K562 (cell line): ENCODE data around the gene CHRNB1. TPM values are rescaled to one million over a fixed set of nuclear protein-coding genes. Genes with fewer than 3 reads are reported as not detected.

ENCODE experiments used
- CBFA2T3 ChIP-seq: fragments of 450-650 bp; IDR thresholded peaks from 2 replicates; pipeline ENCODE4 v1.6.1; 2017
- DNMT1 ChIP-seq: fragments of 450-650 bp; IDR thresholded peaks from 2 replicates; pipeline ENCODE4 v1.6.1; 2016; ENCODE audit warnings: antibody characterized with exemption, mild to moderate bottlenecking
- ELF2 ChIP-seq: fragments of 250-450 bp; sonication (Bioruptor Pico); IDR thresholded peaks from 2 replicates; pipeline ENCODE4 v1.5.0; 2021; ENCODE audit warnings: mild to moderate bottlenecking
- EP400 ChIP-seq: fragments of 450-650 bp; IDR thresholded peaks from 2 replicates; pipeline ENCODE4 v1.6.1; 2017; ENCODE audit warnings: antibody characterized with exemption, mild to moderate bottlenecking, moderate library complexity
- ESRRA ChIP-seq: fragments of 450-650 bp; IDR thresholded peaks from 2 replicates; pipeline ENCODE4 v1.6.1; 2014; ENCODE audit warnings: low read depth, mild to moderate bottlenecking, moderate library complexity, borderline replicate concordance
- FOXJ2 ChIP-seq: fragments of 200-800 bp; sonication (Bioruptor generic); IDR thresholded peaks from 2 replicates; pipeline ENCODE4 v1.6.1; 2016; ENCODE audit warnings: missing genetic modification characterization, missing compliant biosample characterization
- GTF2A2 ChIP-seq: IDR thresholded peaks from 2 replicates; pipeline ENCODE4 v1.6.1; 2016; ENCODE audit warnings: mild to moderate bottlenecking, missing genetic modification characterization, missing compliant biosample characterization
- HMGN3 ChIP-seq: IDR thresholded peaks from 2 replicates; pipeline ENCODE4 v1.6.1; 2011; ENCODE audit warnings: borderline replicate concordance, low read depth, mild to moderate bottlenecking, mixed read lengths, low read length; ENCODE audit not compliant: insufficient read length; ENCODE audit errors: extremely low read depth
- KAT7 ChIP-seq: sonication (generic); formaldehyde crosslinking; IDR thresholded peaks from 2 replicates; pipeline ENCODE4 v1.8.0; 2022; ENCODE audit warnings: missing genetic modification reagents, mild to moderate bottlenecking, borderline replicate concordance
- KHSRP ChIP-seq: fragments of 450-650 bp; IDR thresholded peaks from 2 replicates; pipeline ENCODE4 v1.6.1; 2017
- KLF10 ChIP-seq: fragments of 250-450 bp; sonication (Bioruptor Pico); IDR thresholded peaks from 2 replicates; pipeline ENCODE4 v1.6.1; 2021; ENCODE audit warnings: matching md5 sums
- NELFE ChIP-seq: IDR thresholded peaks from 2 replicates; pipeline ENCODE4 v1.6.1; 2011; ENCODE audit warnings: mild to moderate bottlenecking; ENCODE audit not compliant: insufficient read depth, insufficient read length
- RFX1 ChIP-seq: fragments of 450-650 bp; IDR thresholded peaks from 2 replicates; pipeline ENCODE4 v1.6.1; 2016; ENCODE audit warnings: mild to moderate bottlenecking, moderate library complexity
- RFX5 ChIP-seq: IDR thresholded peaks from 2 replicates; pipeline ENCODE4 v1.6.1; 2011; ENCODE audit warnings: low read depth, mild to moderate bottlenecking, improper control_type of control experiment, low read length
- SMARCA5 ChIP-seq: fragments of 450-650 bp; IDR thresholded peaks from 2 replicates; pipeline ENCODE4 v1.6.1; 2016
- TEAD2 ChIP-seq: fragments of 450-650 bp; IDR thresholded peaks from 2 replicates; pipeline ENCODE4 v1.6.1; 2016; ENCODE audit warnings: missing genetic modification characterization, control low read depth, missing compliant biosample characterization
- ZNF23 ChIP-seq: fragments of 250-450 bp; sonication (Bioruptor Pico); IDR thresholded peaks from 2 replicates; pipeline ENCODE4 v1.4.0; 2020; ENCODE audit warnings: mild to moderate bottlenecking
- ZNF24 ChIP-seq: fragments of 450-650 bp; IDR thresholded peaks from 2 replicates; pipeline ENCODE4 v1.6.1; 2016
- ZNF445 ChIP-seq: fragments of 250-450 bp; sonication (Bioruptor Pico); IDR thresholded peaks from 2 replicates; pipeline ENCODE4 v1.4.0; 2020; ENCODE audit warnings: low read depth, mild to moderate bottlenecking, moderate library complexity
- polyA plus RNA-seq, 8 experiments: library from polyadenylated mRNA; depleted of rRNA in 4 of 8; stranded (reverse) in 5 of 8; unstranded in 3 of 8; fragments of >200 nt; fragmentation: Nextera tagmentation in 2 of 8; fragmentation: Illumina TruSeq in 1 of 8; extraction: Ambion mirVana in 2 of 8; extraction: Trizol in 1 of 8; gene quantifications; 2 replicates each; pipeline versions ENCODE4 v1.2.1 to v1.2.3, GENCODE V29; 2011 to 2014; ENCODE audit warnings: inconsistent platforms in 1 of 8, missing spikeins in 1 of 8
- total RNA-seq, 7 experiments: library from RNA; depleted of rRNA in 6 of 7; stranded (reverse); fragments of >200 nt in 6 of 7; fragmentation: Illumina TruSeq in 2 of 7; extraction: Trizol in 2 of 7; gene quantifications; 2 replicates each; pipeline versions ENCODE4 v1.2.1 to v1.2.3, GENCODE V29; 2011 to 2021; ENCODE audit warnings: low replicate concordance in 1 of 7
- TF ChIP-seq, protein P1 (sequence below): fragments of 450-650 bp; formaldehyde crosslinking; IDR thresholded peaks from 2 replicates; pipeline ENCODE4 v1.4.0; 2020; ENCODE audit warnings: mild to moderate bottlenecking, moderate library complexity
- TF ChIP-seq, protein P2 (sequence below): sonication (generic); formaldehyde crosslinking; IDR thresholded peaks from 2 replicates; pipeline ENCODE4 v1.8.1; 2022; ENCODE audit warnings: missing genetic modification reagents
- TF ChIP-seq, protein P3 (sequence below): sonication (generic); formaldehyde crosslinking; IDR thresholded peaks from 2 replicates; pipeline ENCODE4 v1.8.0; 2022; ENCODE audit warnings: missing genetic modification reagents, mild to moderate bottlenecking, borderline replicate concordance
- TF ChIP-seq, protein P4 (sequence below): fragments of 250-450 bp; sonication (Bioruptor Pico); IDR thresholded peaks from 2 replicates; pipeline ENCODE4 v1.9.0; 2021; ENCODE audit warnings: mild to moderate bottlenecking
- TF ChIP-seq, protein P5 (sequence below): sonication (generic); formaldehyde crosslinking; IDR thresholded peaks from 2 replicates; pipeline ENCODE4 v1.8.1; 2022; ENCODE audit warnings: missing genetic modification reagents
- TF ChIP-seq, protein P6 (sequence below): fragments of 250-450 bp; sonication (Bioruptor Pico); IDR thresholded peaks from 2 replicates; pipeline ENCODE4 v1.8.0; 2022; ENCODE audit warnings: moderate library complexity, mild to moderate bottlenecking, inconsistent platforms

Gene CHRNB1
- total and polyA plus RNA-seq, 9 of the 15 experiments (the other 6 are each of a cell fraction or from before 2014, with no cell fraction given), result 4.7 to 12.3 (median 6.8) TPM

DNA sequence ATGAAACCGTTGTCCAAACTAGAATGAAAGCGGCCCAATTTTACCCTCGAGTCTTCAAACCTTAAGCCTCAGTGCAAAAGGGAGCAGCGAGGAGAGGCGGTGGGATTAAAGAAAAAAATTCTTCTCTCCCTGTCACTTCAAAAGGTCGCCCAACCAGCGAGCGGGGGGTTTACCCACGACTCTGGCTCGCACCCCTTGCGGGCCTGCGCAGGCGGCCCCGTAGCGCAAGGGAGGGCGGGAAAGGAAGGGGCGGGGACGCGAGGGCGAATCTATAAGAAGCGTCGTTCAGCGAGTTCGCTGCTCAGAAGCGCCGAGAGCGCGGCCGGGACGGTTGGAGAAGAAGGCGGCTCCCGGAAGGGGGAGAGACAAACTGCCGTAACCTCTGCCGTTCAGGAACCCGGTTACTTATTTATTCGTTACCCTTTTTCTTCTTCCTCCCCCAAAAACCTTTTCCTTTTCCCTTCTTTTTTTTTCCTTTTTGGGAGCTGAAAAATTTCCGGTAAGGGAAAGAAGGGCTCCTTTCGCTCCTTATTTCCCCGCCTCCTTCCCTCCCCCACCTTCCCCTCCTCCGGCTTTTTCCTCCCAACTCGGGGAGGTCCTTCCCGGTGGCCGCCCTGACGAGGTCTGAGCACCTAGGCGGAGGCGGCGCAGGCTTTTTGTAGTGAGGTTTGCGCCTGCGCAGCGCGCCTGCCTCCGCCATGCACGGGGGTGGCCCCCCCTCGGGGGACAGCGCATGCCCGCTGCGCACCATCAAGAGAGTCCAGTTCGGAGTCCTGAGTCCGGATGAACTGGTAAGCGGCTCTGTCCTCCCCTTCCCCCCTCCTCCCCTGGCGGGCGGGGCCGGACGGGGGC is 39.4 kb downstream of the CHRNB1 start, which contains the start of gene POLR2A (continued):
- TF ChIP-seq, protein P1, sequence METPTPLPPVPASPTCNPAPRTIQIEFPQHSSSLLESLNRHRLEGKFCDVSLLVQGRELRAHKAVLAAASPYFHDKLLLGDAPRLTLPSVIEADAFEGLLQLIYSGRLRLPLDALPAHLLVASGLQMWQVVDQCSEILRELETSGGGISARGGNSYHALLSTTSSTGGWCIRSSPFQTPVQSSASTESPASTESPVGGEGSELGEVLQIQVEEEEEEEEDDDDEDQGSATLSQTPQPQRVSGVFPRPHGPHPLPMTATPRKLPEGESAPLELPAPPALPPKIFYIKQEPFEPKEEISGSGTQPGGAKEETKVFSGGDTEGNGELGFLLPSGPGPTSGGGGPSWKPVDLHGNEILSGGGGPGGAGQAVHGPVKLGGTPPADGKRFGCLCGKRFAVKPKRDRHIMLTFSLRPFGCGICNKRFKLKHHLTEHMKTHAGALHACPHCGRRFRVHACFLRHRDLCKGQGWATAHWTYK (CRISPR knock-in tag), result peak; percentile 44; the same call in 1 of the 2 replicates
- no peak for TF ChIP-seq KAT7 (CRISPR knock-in tag)
- no peak for TF ChIP-seq RFX5
- no peak for TF ChIP-seq RFX1
- TF ChIP-seq EP400, result peak; percentile 49; the same call in 1 of the 2 replicates
- TF ChIP-seq HMGN3, result peak; percentile 82
- no peak for TF ChIP-seq KLF10 (CRISPR knock-in tag)
- TF ChIP-seq ZNF24, result no peak
- TF ChIP-seq ELF2 (CRISPR knock-in tag), result peak; percentile 80
- no peak for TF ChIP-seq KHSRP
- TF ChIP-seq SMARCA5, result no peak
- peak; percentile 82; the same call in 1 of the 2 replicates for TF ChIP-seq FOXJ2 (tag)
- TF ChIP-seq NELFE, result peak; percentile 99
- TF ChIP-seq DNMT1, result no peak
- peak; percentile 3; the same call in 1 of the 2 replicates for TF ChIP-seq CBFA2T3
- 0 out of 2 replicates have a peak, but pooled peaks have one; percentile 49 for TF ChIP-seq ZNF445 (CRISPR knock-in tag)
- TF ChIP-seq, protein P2, sequence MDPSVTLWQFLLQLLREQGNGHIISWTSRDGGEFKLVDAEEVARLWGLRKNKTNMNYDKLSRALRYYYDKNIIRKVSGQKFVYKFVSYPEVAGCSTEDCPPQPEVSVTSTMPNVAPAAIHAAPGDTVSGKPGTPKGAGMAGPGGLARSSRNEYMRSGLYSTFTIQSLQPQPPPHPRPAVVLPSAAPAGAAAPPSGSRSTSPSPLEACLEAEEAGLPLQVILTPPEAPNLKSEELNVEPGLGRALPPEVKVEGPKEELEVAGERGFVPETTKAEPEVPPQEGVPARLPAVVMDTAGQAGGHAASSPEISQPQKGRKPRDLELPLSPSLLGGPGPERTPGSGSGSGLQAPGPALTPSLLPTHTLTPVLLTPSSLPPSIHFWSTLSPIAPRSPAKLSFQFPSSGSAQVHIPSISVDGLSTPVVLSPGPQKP (CRISPR knock-in tag), result no peak
- TF ChIP-seq, protein P3, sequence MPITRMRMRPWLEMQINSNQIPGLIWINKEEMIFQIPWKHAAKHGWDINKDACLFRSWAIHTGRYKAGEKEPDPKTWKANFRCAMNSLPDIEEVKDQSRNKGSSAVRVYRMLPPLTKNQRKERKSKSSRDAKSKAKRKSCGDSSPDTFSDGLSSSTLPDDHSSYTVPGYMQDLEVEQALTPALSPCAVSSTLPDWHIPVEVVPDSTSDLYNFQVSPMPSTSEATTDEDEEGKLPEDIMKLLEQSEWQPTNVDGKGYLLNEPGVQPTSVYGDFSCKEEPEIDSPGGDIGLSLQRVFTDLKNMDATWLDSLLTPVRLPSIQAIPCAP (CRISPR knock-in tag), result peak; percentile 40; the same call in 1 of the 2 replicates
- TF ChIP-seq ZNF23 (CRISPR knock-in tag), result no peak
- TF ChIP-seq, protein P4, sequence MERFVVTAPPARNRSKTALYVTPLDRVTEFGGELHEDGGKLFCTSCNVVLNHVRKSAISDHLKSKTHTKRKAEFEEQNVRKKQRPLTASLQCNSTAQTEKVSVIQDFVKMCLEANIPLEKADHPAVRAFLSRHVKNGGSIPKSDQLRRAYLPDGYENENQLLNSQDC, result peak; percentile 95; the same call in 1 of the 2 replicates
- peak; percentile 89 for TF ChIP-seq GTF2A2 (tag)
- peak; percentile 21; the same call in 1 of the 2 replicates for TF ChIP-seq ESRRA
- TF ChIP-seq, protein P5, sequence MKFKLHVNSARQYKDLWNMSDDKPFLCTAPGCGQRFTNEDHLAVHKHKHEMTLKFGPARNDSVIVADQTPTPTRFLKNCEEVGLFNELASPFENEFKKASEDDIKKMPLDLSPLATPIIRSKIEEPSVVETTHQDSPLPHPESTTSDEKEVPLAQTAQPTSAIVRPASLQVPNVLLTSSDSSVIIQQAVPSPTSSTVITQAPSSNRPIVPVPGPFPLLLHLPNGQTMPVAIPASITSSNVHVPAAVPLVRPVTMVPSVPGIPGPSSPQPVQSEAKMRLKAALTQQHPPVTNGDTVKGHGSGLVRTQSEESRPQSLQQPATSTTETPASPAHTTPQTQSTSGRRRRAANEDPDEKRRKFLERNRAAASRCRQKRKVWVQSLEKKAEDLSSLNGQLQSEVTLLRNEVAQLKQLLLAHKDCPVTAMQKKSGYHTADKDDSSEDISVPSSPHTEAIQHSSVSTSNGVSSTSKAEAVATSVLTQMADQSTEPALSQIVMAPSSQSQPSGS (CRISPR knock-in tag), result no peak
- TF ChIP-seq, protein P6, sequence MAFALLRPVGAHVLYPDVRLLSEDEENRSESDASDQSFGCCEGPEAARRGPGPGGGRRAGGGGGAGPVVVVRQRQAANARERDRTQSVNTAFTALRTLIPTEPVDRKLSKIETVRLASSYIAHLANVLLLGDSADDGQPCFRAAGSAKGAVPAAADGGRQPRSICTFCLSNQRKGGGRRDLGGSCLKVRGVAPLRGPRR (CRISPR knock-in tag), result no peak
- no peak for TF ChIP-seq TEAD2 (tag)
